Esophagus squamous epithelium (tissue), 4 donors: ENCODE measurements around the gene ZBTB43.

Experiments
- POLR2A ChIP-seq, 4 donors: fragments of 450-650 bp; IDR thresholded peaks; one replicate each; pipeline ENCODE4 v1.6.1; 2017; ENCODE audit warnings: antibody characterized with exemption in 4 of 4, mild to moderate bottlenecking in 4 of 4, moderate library complexity in 3 of 4
- TF ChIP-seq, protein P1 (sequence below), 6 experiments: fragments of 450-650 bp in 4 of 6; fragments of 200-600 bp in 2 of 6; sonication (generic) in 2 of 6; IDR thresholded peaks; one replicate each; pipeline ENCODE4 v1.5.1; 2016 to 2019; ENCODE audit warnings: antibody characterized with exemption in 6 of 6, mild to moderate bottlenecking in 4 of 6, moderate library complexity in 4 of 6

DNA sequence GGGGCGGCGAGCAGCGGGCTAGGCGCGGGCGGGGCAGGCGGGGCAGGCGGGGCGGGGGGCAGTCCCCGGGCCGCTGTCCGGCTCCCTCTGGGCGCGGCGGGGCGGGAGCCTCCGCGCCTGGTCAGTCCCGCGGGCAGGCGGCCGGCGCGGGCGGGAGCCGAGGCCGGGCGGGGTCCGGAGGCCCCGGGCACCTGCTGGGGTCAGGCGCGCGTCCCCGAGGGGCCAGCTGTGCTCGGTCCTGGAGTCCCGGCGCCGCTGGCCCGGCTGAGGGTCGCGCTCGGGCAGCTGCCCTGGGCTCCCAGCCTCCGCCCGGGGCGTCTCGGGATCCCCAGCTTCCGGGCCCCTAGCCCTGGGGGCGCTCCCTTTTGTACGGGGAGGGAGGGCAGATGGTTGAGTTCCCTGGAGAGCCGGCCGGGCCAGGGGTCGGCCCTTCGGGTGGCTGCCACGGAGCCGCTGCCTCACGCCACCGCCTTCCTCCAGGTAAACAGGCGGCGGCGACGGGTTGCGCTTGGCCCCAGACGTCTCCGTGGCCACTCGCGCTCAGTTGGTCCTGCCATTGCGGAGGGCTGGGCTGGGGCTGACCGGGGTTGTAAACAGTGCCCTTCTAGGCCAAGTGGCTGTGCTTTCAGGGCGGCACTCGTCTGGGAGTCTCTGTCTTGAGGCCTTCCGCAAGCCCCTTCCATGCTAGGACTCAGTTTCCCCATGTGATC is 56.1 kb downstream of the ZBTB43 start:
- TF ChIP-seq, protein P1, sequence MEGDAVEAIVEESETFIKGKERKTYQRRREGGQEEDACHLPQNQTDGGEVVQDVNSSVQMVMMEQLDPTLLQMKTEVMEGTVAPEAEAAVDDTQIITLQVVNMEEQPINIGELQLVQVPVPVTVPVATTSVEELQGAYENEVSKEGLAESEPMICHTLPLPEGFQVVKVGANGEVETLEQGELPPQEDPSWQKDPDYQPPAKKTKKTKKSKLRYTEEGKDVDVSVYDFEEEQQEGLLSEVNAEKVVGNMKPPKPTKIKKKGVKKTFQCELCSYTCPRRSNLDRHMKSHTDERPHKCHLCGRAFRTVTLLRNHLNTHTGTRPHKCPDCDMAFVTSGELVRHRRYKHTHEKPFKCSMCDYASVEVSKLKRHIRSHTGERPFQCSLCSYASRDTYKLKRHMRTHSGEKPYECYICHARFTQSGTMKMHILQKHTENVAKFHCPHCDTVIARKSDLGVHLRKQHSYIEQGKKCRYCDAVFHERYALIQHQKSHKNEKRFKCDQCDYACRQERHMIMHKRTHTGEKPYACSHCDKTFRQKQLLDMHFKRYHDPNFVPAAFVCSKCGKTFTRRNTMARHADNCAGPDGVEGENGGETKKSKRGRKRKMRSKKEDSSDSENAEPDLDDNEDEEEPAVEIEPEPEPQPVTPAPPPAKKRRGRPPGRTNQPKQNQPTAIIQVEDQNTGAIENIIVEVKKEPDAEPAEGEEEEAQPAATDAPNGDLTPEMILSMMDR (IDR thresholded peaks at IDR 0.05) = no peak
- TF ChIP-seq POLR2A (IDR thresholded peaks at IDR 0.05) = no peak
